H9 (cell line): Measurements from ENCODE around the gene RO60. TPM values are rescaled to one million over a fixed set of nuclear protein-coding genes. Genes with fewer than 3 reads are reported as not detected.

Experiments
- DNase-seq: peaks from one replicate; pipeline ENCODE4 v3.0.0-alpha.2; 2017
- H2AFZ ChIP-seq: one replicate; pipeline ENCODE4 v1.6.1; 2013; ENCODE audit warnings: mild to moderate bottlenecking, low read length, control low read depth, moderate library complexity
- H2AK5ac ChIP-seq: 2 replicates; pipeline ENCODE4 v1.6.1; 2013; ENCODE audit warnings: low read length, control low read depth, mixed read lengths; ENCODE audit not compliant: insufficient read length
- H2BK120ac ChIP-seq: one replicate; pipeline ENCODE4 v1.6.1; 2013; ENCODE audit warnings: low read depth, mild to moderate bottlenecking, low read length, control low read depth, inconsistent platforms; ENCODE audit not compliant: poor library complexity, severe bottlenecking
- H2BK12ac ChIP-seq: 2 replicates; pipeline ENCODE4 v1.6.1; 2013; ENCODE audit warnings: low read length, control low read depth, mixed read lengths, low read depth; ENCODE audit not compliant: insufficient read length
- H2BK15ac ChIP-seq: 2 replicates; pipeline ENCODE4 v1.6.1; 2013; ENCODE audit warnings: low read depth, low read length, control low read depth
- H2BK20ac ChIP-seq: one replicate; pipeline ENCODE4 v1.6.1; 2013; ENCODE audit warnings: low read depth, mild to moderate bottlenecking, low read length, control low read depth, inconsistent platforms; ENCODE audit not compliant: poor library complexity, severe bottlenecking
- H2BK5ac ChIP-seq: 2 replicates; pipeline ENCODE4 v1.6.1; 2013; ENCODE audit warnings: low read length, control low read depth, mixed read lengths; ENCODE audit not compliant: insufficient read length
- H3K14ac ChIP-seq: 2 replicates; pipeline ENCODE4 v1.6.1; 2013; ENCODE audit warnings: low read length, control low read depth; ENCODE audit not compliant: insufficient read depth
- H3K18ac ChIP-seq: 2 replicates; pipeline ENCODE4 v1.6.1; 2013; ENCODE audit warnings: low read depth, mild to moderate bottlenecking, mixed read lengths, low read length, control low read depth; ENCODE audit not compliant: insufficient read length
- H3K23ac ChIP-seq: 2 replicates; pipeline ENCODE4 v1.6.1; 2013; ENCODE audit warnings: low read length, control low read depth, mixed read lengths, low read depth; ENCODE audit not compliant: insufficient read length
- H3K23me2 ChIP-seq: 2 replicates; pipeline ENCODE4 v1.6.1; 2013; ENCODE audit warnings: low read depth, mild to moderate bottlenecking, mixed read lengths, low read length, control low read depth; ENCODE audit not compliant: insufficient read length, poor library complexity, severe bottlenecking
- H3K27ac ChIP-seq: 2 replicates; pipeline ENCODE4 v1.5.1; 2013; ENCODE audit warnings: low read length, control low read depth, mixed read lengths, low read depth; ENCODE audit not compliant: insufficient read length
- H3K27me3 ChIP-seq: 2 replicates; pipeline ENCODE4 v1.6.1; 2013; ENCODE audit warnings: low read length, control low read depth, inconsistent platforms; ENCODE audit not compliant: insufficient read depth
- H3K4ac ChIP-seq: 2 replicates; pipeline ENCODE4 v1.6.1; 2013; ENCODE audit warnings: low read depth, mild to moderate bottlenecking, control low read depth, inconsistent platforms, low read length, moderate library complexity
- H3K4me1 ChIP-seq: 2 replicates; pipeline ENCODE4 v1.6.1; 2013; ENCODE audit warnings: low read length, control low read depth, inconsistent platforms; ENCODE audit not compliant: insufficient read depth
- H3K4me2 ChIP-seq: 2 replicates; pipeline ENCODE4 v1.6.1; 2013; ENCODE audit warnings: low read length, control low read depth, mixed read lengths; ENCODE audit not compliant: insufficient read length, insufficient read depth
- H3K56ac ChIP-seq: 2 replicates; pipeline ENCODE4 v1.6.1; 2013; ENCODE audit warnings: low read depth, mild to moderate bottlenecking, mixed read lengths, low read length, control low read depth; ENCODE audit not compliant: insufficient read length
- H3K79me1 ChIP-seq: 2 replicates; pipeline ENCODE4 v1.6.1; 2013; ENCODE audit warnings: low read depth, mild to moderate bottlenecking, moderate library complexity, low read length, control low read depth, inconsistent platforms; ENCODE audit not compliant: insufficient read depth, poor library complexity, severe bottlenecking
- H3K79me2 ChIP-seq: 2 replicates; pipeline ENCODE4 v1.6.1; 2013; ENCODE audit warnings: low read length, control low read depth, inconsistent platforms; ENCODE audit not compliant: insufficient read depth
- H3K9ac ChIP-seq: 2 replicates; pipeline ENCODE4 v1.6.1; 2013; ENCODE audit warnings: low read length, control low read depth, mixed read lengths; ENCODE audit not compliant: insufficient read length; ENCODE audit errors: extremely low read depth
- H3K9me3 ChIP-seq: one replicate; pipeline ENCODE4 v1.6.1; 2013; ENCODE audit warnings: low read depth, low read length, inconsistent platforms; ENCODE audit not compliant: control insufficient read depth
- H3T11ph ChIP-seq: one replicate; pipeline ENCODE4 v1.6.1; 2013; ENCODE audit warnings: mild to moderate bottlenecking, low read length, control low read depth, inconsistent platforms
- H4K20me1 ChIP-seq: one replicate; pipeline ENCODE4 v1.6.1; 2013; ENCODE audit not compliant: control insufficient read depth, insufficient read length, insufficient read depth
- H4K5ac ChIP-seq: 2 replicates; pipeline ENCODE4 v1.6.1; 2013; ENCODE audit warnings: low read depth, mild to moderate bottlenecking, mixed read lengths, low read length, control low read depth; ENCODE audit not compliant: insufficient read length
- H4K8ac ChIP-seq: replicated peaks from 2 replicates; pipeline ENCODE4 v1.6.1; 2013; ENCODE audit warnings: low read length, control low read depth, mixed read lengths, low read depth; ENCODE audit not compliant: insufficient read length
- H4K91ac ChIP-seq: 2 replicates; pipeline ENCODE4 v1.6.1; 2013; ENCODE audit warnings: low read depth, mild to moderate bottlenecking, moderate library complexity, mixed read lengths, low read length, control low read depth; ENCODE audit not compliant: insufficient read length
- H3K27ac Mint-ChIP-seq, 3 experiments: 2 replicates in 2 of 3; 3 replicates in 1 of 3; pipeline ENCODE4 v1.8.0; 2020 to 2021; ENCODE audit warnings: mixed read lengths in 3 of 3, mild to moderate bottlenecking in 1 of 3, moderate library complexity in 1 of 3
- H3K27me3 Mint-ChIP-seq: 2 replicates; pipeline ENCODE4 v1.8.0; 2021; ENCODE audit warnings: low read depth, mild to moderate bottlenecking, moderate library complexity, mixed read lengths
- H3K36me3 Mint-ChIP-seq, 3 experiments: 2 replicates in 2 of 3; 3 replicates in 1 of 3; pipeline ENCODE4 v1.8.0; 2020 to 2021; ENCODE audit warnings: low read depth in 3 of 3, mixed read lengths in 3 of 3; ENCODE audit not compliant: insufficient read depth in 1 of 3
- H3K4me1 Mint-ChIP-seq, 2 experiments: 2 replicates each; pipeline ENCODE4 v1.8.0; 2020; ENCODE audit warnings: mixed read lengths in 2 of 2
- H3K4me3 Mint-ChIP-seq, 2 experiments: 2 replicates in 1 of 2; 3 replicates in 1 of 2; pipeline ENCODE4 v1.8.0; 2020 to 2021; ENCODE audit warnings: mild to moderate bottlenecking in 2 of 2, mixed read lengths in 2 of 2, moderate library complexity in 1 of 2
- H3K9me3 Mint-ChIP-seq, 2 experiments: 2 replicates in 1 of 2; 3 replicates in 1 of 2; pipeline ENCODE4 v1.8.0; 2020; ENCODE audit warnings: mild to moderate bottlenecking in 2 of 2, mixed read lengths in 2 of 2, moderate library complexity in 1 of 2
- CTCF ChIP-seq: fragments of 200-600 bp; sonication (generic); conservative IDR thresholded peaks from 3 replicates; pipeline ENCODE4 v1.8.0; 2021; ENCODE audit warnings: antibody characterized with exemption, mild to moderate bottlenecking
- WGBS: extraction: QIAGEN DNeasy Blood & Tissue Kit; methylation state at CpG from one replicate; pipeline ENCODE4 v1.1.7; 2013; ENCODE audit warnings: missing lambda C conversion rate, low lambda C conversion rate, mixed read lengths; ENCODE audit not compliant: insufficient read length; ENCODE audit errors: extremely low coverage; 5-methylcytosine and 5-hydroxymethylcytosine counted together
- total RNA-seq: library from RNA; stranded (reverse); gene quantifications from 2 replicates; pipeline ENCODE4 v1.2.1, GENCODE V29; 2021

RO60 gene
- total RNA-seq, 1 experiment from 2014 or later: 84.7 TPM

DNA sequence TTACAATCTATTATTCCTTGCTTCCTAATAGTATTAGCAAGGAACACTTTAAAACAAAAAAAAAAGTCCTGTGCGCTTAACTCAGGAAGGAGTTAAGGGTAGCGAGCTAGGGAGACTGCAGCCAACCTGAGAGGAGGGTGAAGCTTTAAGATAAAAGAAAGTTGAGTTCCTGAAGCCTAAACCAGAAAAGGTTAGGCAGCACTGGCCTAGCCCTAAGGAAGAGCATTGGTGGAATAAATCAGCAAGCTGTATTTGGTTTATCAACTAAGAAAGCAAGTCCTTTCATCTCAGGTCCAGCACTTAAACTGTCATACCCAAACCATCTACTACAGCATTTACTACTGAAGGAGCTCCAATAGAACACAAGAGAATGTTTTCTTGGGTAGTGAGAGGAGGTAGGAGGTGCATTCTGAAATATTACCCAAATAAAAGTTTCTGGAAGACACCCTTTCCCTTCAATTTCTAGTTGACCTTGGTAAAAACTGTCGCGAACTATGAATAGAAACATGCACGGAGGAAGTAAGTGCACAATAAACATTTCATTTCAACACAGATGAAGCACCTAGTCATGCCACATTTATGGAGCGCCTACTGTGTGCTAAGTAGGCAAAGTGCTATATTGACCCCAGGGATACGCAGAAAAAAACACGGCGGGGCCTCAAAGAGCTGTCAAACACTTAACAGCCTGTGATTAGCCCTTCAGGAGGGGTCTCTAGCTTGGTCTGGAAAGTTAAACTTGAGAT lies 44.5 kb downstream of the RO60 start:
- no peak overlapping the region for H4K8ac ChIP-seq
- peak overlapping the region; percentile 69 for H3K4me2 ChIP-seq
- H2BK120ac ChIP-seq: no peak overlapping the region
- no peak overlapping the region for H3K56ac ChIP-seq
- H2BK20ac ChIP-seq: no peak overlapping the region
- H3K27me3 Mint-ChIP-seq: peaks cover 13% of the 10 kb centered on the region
- H3K4me1 ChIP-seq: no peaks in the 10 kb centered on the region
- no peak overlapping the region for H4K5ac ChIP-seq
- H3K9ac ChIP-seq: no peak overlapping the region
- no peaks in the 10 kb centered on the region for H3K79me2 ChIP-seq
- H4K91ac ChIP-seq: no peak overlapping the region
- H3K18ac ChIP-seq: no peak overlapping the region
- H3K27ac Mint-ChIP-seq: no peak overlapping the region
- no peaks in the 10 kb centered on the region for H3K79me1 ChIP-seq
- no peak overlapping the region for H2BK15ac ChIP-seq
- peaks cover 12 to 13% of the 10 kb centered on the region in 2 experiments for H3K4me1 Mint-ChIP-seq
- WGBS: no CpG with 5 or more reads among the region's 9 CpGs
- H2BK5ac ChIP-seq: no peak overlapping the region
- no peak overlapping the region for H2AK5ac ChIP-seq
- H2AFZ ChIP-seq: no peak overlapping the region
- H2BK12ac ChIP-seq: no peak overlapping the region
- no peak overlapping the region for H3K14ac ChIP-seq
- no peak overlapping the region for H3K23ac ChIP-seq
- H3K9me3 ChIP-seq: no peaks in the 10 kb centered on the region
- peaks cover 10% of the 10 kb centered on the region for H3K23me2 ChIP-seq
- H3K27me3 ChIP-seq: no peaks in the 10 kb centered on the region; the same call in 1 of the 2 replicates
- no peak for TF ChIP-seq CTCF
- H3K4me3 Mint-ChIP-seq: peak overlapping the region; percentile 81 to 92
- peaks cover 0 to 13% (median 0%) of the 10 kb centered on the region in 3 experiments; a peak in 2 of 7 replicates for H3K36me3 Mint-ChIP-seq
- no peak overlapping the region for H3K27ac ChIP-seq
- no peak overlapping the region for H3T11ph ChIP-seq
- H3K4ac ChIP-seq: no peak overlapping the region
- H4K20me1 ChIP-seq: no peaks in the 10 kb centered on the region
- H3K9me3 Mint-ChIP-seq: no peaks in the 10 kb centered on the region
- no peak for DNase-seq
